Mesenteric fat pad (tissue), 1 donor: ENCODE measurements around the gene ARHGEF28. TPM values are rescaled to one million over a fixed set of nuclear protein-coding genes. Genes with fewer than 3 reads are reported as not detected.

Source experiments
- DNase-seq: peaks from one replicate; pipeline ENCODE4 v3.0.0-alpha.2; 2020; ENCODE audit warnings: low spot score
- total RNA-seq: library from RNA; stranded (reverse); fragmentation: NEBNext Ultra II Directional; extraction: Animal tissue kit (Norgen Biotek cat#: 25700); gene quantifications from one replicate; pipeline ENCODE4 v1.2.1, GENCODE V29; 2021
- donor health status: DM: yes; HTN: yes; CAD: no.

The ARHGEF28 gene
- total RNA-seq, 1 donor from 2014 or later = 9.4 TPM

GRCh38 chr5:73922224-73922623, 296.2 kb downstream of the ARHGEF28 start:
- DNase-seq = no peak

GRCh38 chr5:73922875-73923557, 297.0 kb downstream of the ARHGEF28 start:
- no peak for DNase-seq

- no peak for DNase-seq
These were observed 302.6 kb downstream of the ARHGEF28 start for GRCh38 chr5:73928476-73929070.

GRCh38 chr5:73935719-73936118, 309.7 kb downstream of the ARHGEF28 start:
- DNase-seq = no peak

GRCh38 chr5:73938280-73938937, 312.4 kb downstream of the ARHGEF28 start:
- DNase-seq = no peak

GRCh38 chr5:73938938-73939320, 312.9 kb downstream of the ARHGEF28 start:
- DNase-seq = no peak

DNA sequence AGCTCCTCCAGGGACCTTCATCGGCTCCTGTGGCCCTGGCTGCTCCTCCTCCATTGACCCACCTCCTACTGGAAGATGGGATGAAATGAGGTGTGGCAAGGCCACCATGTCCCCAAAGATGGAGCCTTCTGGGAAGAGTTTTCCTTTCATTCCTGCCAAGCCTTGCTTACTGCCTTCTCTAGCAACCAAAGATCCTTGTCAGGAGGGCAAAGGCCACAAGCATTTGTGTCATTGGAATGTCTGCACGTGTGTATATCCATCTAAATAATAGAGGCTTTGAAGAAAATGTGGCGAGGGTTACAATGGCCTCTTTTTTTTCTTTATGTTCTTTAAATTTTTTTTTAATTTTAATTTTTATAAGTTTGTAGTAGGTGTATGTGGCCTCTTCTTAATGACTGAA, 313.6 kb downstream of the ARHGEF28 start:
- no peak for DNase-seq

- no peak for DNase-seq
These were observed 314.0 kb downstream of the ARHGEF28 start for GRCh38 chr5:73940026-73940425.

GRCh38 chr5:73940801-73941200, 314.8 kb downstream of the ARHGEF28 start:
- DNase-seq = no peak

DNA sequence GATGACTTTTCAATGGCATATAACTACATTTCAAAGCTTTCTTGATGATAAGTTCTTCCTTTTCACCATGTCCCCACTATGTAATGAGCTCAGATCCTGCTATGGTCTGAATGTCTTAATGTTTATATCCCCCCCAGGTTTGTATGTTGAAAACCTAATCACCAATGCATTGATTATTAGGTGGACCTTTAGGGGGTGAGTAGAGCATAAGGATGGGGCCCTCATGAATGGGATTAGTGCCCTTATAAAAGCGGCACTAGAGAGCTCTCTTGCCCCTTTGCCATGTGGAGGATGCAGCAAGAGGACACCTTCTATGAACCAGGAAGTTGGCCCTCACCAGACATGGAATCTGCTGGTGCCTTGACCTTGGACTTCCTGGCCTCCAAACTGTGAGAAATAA, 316.8 kb downstream of the ARHGEF28 start:
- no peak for DNase-seq

DNA sequence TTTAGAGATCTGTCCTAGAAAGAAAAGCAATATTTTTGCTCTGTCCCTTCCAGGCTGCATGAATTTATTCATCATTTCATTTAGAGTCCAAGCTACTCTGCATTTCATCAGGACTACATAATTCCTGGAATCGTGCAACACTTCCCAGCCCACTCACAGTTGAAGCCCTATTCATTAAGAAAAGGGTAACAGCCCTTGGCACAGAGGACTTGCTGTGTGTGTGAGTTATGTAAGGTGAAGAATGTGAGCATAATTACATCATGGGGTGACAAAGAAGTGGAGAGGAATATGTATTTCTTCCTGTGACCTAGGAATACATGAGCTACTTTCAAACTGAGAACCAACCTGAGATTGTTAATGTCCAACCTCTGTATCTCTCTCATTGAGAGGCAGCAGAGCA, 317.4 kb downstream of the ARHGEF28 start:
- no peak for DNase-seq

GRCh38 chr5:73944581-73944980, 318.6 kb downstream of the ARHGEF28 start:
- no peak for DNase-seq

DNA sequence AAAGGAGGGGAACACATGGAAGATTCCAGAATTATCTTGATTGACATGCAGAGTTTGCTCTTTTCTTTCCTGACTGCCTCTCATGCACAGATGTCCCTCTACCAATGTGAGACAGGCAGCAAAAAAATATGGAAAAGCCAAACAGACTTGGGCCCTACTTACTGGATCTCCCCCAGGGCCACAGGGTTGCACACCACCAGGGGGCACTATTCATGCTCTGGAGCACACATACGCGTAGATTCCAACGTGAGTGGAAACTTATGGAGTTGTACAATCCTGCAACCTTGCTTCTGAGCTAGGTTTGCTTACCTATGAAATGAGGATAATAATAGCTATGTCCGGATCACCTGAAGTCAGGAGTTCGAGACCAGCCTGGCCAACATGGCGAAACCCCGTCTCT, 319.5 kb downstream of the ARHGEF28 start:
- DNase-seq = no peak

DNA sequence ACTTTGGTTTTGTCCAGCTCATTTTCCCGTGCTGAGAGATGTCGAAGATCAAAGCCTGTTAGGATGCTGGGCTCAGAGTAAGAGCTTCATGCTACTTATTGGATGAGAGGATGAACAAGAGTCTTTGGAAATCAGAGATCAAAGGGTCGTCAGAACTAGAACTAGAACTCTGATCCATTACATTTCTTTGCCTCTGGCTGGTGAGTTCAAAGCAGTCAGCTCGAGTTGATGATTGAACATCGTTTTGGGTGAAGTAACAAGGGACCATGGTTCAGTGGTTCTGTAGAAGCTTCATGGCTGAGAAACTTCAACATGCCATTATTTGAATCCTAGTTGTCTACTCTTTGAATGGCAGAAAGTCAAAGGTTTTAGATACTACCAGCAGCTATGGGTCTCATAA, 320.3 kb downstream of the ARHGEF28 start:
- no peak for DNase-seq

DNA sequence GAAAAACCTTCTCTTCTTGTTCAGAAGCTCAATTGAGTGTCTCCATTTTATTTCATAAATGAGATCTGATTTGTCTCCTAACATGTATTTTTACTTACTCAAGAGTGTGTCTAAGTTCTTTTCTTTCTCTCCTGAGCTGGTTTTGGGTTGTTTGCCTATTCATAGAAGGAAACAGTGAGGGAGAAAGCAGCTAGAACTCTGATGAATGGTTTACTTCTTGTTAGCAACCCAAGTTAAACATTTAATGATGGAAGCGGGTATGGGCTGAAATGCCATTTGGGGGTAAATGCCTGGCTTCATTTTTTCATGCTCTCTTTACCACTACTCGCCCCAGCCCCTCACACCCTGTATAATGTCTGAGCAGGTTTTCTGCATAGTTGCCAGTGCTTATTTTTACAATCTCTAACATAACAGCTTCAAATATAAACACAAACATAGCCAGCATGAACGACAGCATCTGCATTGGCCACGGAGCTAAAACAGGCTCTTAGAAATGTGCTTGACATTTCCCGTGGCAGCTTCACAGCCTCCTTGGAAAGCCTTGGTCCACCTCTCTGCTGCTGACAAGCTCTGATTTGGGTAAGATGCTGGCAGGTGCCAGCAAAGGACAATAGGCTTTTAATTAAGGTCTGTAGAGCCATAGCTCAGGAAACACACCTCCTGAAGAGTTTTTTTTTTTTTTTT, 321.1 kb downstream of the ARHGEF28 start:
- DNase-seq = no peak

- no peak for DNase-seq
These were observed 322.1 kb downstream of the ARHGEF28 start for GRCh38 chr5:73947906-73948640.

- DNase-seq = no peak
These were observed 322.7 kb downstream of the ARHGEF28 start for GRCh38 chr5:73948720-73949119.

GRCh38 chr5:73950441-73950873, 324.5 kb downstream of the ARHGEF28 start:
- DNase-seq = no peak

- DNase-seq = no peak
These were observed 325.0 kb downstream of the ARHGEF28 start for GRCh38 chr5:73950912-73951430.

DNA sequence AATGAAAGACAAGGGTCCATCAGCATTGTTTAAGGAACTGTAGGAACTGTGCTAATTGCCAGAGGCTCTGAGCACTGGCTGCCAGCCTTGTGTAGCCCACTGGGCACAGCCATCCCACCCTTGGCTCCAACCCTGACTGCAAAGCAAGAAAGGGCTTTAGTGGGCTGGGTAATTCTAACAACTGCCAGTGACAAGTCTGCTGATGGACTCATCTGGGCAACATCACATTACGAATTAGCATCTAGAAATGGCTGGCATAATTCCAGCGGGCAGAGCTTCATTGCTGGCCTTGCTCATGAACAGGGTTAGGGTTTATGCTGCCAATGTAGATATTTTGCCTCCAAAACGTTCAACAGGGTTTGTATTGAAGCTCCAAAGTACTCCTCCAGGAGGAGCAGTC, 326.9 kb downstream of the ARHGEF28 start:
- DNase-seq = no peak

GRCh38 chr5:73954381-73954780, 328.4 kb downstream of the ARHGEF28 start:
- DNase-seq = no peak
